WTC11 (cell line): ENCODE measurements around the gene GRK4.

Experiments used
- CREB1 ChIP-seq: sonication (generic); formaldehyde crosslinking; IDR thresholded peaks from 2 replicates; pipeline ENCODE4 v1.8.0; 2023; ENCODE audit warnings: mild to moderate bottlenecking, missing genetic modification reagents
- CREM ChIP-seq: sonication (generic); formaldehyde crosslinking; IDR thresholded peaks from 2 replicates; pipeline ENCODE4 v1.8.1; 2022; ENCODE audit warnings: mild to moderate bottlenecking, missing genetic modification reagents, moderate library complexity
- ESRRA ChIP-seq: sonication (generic); formaldehyde crosslinking; IDR thresholded peaks from 2 replicates; pipeline ENCODE4 v1.8.1; 2022; ENCODE audit warnings: mild to moderate bottlenecking, missing genetic modification reagents, borderline replicate concordance
- IRF2 ChIP-seq: sonication (generic); formaldehyde crosslinking; IDR thresholded peaks from 2 replicates; pipeline ENCODE4 v1.8.0; 2022; ENCODE audit warnings: low read depth, missing genetic modification reagents, borderline replicate concordance
- NR2C2 ChIP-seq: sonication (generic); formaldehyde crosslinking; IDR thresholded peaks from 2 replicates; pipeline ENCODE4 v1.8.0; 2022; ENCODE audit warnings: mild to moderate bottlenecking, missing genetic modification reagents
- ZNF232 ChIP-seq: sonication (generic); formaldehyde crosslinking; IDR thresholded peaks from 2 replicates; pipeline ENCODE4 v1.8.0; 2022; ENCODE audit warnings: mild to moderate bottlenecking, missing genetic modification reagents
- TF ChIP-seq, protein P1 (sequence below): sonication (generic); formaldehyde crosslinking; IDR thresholded peaks from 2 replicates; pipeline ENCODE4 v1.8.0; 2022; ENCODE audit warnings: mild to moderate bottlenecking, missing genetic modification reagents
- TF ChIP-seq, protein P2 (sequence below): fragments of 200-600 bp; IDR thresholded peaks from 2 replicates; pipeline ENCODE4 v1.8.0; 2022; ENCODE audit warnings: antibody characterized with exemption
- TF ChIP-seq, protein P3 (sequence below): sonication (generic); formaldehyde crosslinking; IDR thresholded peaks from 2 replicates; pipeline ENCODE4 v1.8.1; 2022; ENCODE audit warnings: low read depth, missing genetic modification reagents, borderline replicate concordance

DNA sequence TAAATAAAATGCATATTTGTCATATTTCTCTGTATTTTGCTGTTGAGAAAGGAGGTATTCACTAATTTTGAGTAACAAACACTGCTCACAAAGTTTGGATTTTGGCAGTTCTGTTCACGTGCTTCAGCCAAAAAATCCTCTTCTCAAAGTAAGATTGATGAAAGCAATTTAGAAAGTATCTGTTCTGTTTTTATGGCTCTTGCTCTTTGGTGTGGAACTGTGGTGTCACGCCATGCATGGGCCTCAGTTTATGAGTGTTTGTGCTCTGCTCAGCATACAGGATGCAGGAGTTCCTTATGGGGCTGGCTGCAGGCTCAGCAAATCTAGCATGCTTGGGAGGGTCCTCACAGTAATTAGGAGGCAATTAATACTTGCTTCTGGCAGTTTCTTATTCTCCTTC is 114.4 kb downstream of the GRK4 start:
- TF ChIP-seq, protein P1, sequence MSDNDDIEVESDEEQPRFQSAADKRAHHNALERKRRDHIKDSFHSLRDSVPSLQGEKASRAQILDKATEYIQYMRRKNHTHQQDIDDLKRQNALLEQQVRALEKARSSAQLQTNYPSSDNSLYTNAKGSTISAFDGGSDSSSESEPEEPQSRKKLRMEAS (CRISPR knock-in tag): no peak
- TF ChIP-seq, protein P2, sequence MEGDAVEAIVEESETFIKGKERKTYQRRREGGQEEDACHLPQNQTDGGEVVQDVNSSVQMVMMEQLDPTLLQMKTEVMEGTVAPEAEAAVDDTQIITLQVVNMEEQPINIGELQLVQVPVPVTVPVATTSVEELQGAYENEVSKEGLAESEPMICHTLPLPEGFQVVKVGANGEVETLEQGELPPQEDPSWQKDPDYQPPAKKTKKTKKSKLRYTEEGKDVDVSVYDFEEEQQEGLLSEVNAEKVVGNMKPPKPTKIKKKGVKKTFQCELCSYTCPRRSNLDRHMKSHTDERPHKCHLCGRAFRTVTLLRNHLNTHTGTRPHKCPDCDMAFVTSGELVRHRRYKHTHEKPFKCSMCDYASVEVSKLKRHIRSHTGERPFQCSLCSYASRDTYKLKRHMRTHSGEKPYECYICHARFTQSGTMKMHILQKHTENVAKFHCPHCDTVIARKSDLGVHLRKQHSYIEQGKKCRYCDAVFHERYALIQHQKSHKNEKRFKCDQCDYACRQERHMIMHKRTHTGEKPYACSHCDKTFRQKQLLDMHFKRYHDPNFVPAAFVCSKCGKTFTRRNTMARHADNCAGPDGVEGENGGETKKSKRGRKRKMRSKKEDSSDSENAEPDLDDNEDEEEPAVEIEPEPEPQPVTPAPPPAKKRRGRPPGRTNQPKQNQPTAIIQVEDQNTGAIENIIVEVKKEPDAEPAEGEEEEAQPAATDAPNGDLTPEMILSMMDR: no peak
- TF ChIP-seq IRF2 (CRISPR knock-in tag): no peak
- TF ChIP-seq ESRRA (CRISPR knock-in tag): no peak
- no peak for TF ChIP-seq ZNF232 (CRISPR knock-in tag)
- TF ChIP-seq CREB1: no peak
- no peak for TF ChIP-seq CREM (CRISPR knock-in tag)
- TF ChIP-seq, protein P3, sequence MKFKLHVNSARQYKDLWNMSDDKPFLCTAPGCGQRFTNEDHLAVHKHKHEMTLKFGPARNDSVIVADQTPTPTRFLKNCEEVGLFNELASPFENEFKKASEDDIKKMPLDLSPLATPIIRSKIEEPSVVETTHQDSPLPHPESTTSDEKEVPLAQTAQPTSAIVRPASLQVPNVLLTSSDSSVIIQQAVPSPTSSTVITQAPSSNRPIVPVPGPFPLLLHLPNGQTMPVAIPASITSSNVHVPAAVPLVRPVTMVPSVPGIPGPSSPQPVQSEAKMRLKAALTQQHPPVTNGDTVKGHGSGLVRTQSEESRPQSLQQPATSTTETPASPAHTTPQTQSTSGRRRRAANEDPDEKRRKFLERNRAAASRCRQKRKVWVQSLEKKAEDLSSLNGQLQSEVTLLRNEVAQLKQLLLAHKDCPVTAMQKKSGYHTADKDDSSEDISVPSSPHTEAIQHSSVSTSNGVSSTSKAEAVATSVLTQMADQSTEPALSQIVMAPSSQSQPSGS (CRISPR knock-in tag): no peak
- TF ChIP-seq NR2C2: no peak
